COLO668 (cell line): ENCODE results near the gene ITGA1.
"Not testable (repeated sequence)": the region's sequence is repeated elsewhere in the genome, so short reads cannot be mapped to it uniquely, and the experiment has no call there.

Experiments used
- DNase-seq: peaks from one replicate; lab custom pipeline; 2025; ENCODE audit not compliant: unreplicated experiment; lab: John Stamatoyannopoulos, UW

ITGA1 gene

DNA sequence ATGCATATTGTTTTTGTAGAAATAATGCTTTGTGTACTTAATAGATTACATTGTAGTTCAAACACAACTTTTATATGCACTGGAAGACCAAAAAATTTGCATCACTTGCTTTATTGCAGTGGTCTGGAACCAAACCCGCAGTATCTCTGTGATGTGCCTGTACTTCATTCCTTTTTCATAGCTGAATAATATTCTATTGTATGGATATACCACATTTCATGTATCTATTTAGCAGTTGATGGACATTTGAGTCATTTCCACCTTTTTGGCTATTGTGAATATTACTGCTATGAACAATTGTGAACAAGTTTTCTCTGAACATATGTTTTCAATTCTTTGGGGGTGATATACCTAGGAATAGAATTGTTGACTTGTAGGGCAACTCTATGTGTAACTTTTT, 40.1 kb downstream of the ITGA1 start:
- DNase-seq: no peak

DNA sequence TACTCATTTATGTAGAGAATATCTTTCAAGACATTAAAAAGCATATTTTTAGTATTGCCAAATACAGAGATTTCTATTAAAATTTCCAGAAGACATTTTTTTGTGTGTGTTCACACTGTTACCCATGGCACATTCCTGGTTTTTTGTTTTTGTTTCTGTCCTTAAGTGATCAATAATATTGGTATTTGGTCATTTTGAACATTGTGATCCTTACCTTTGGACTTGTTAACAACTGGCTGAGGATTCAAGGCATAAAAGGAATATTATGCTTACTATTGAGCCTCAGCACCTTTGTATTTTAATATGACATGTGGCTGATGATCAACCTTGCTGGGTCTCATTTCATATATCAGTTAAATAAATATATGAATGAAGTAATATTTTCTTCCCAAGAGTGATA, 41.9 kb downstream of the ITGA1 start:
- no peak for DNase-seq

DNA sequence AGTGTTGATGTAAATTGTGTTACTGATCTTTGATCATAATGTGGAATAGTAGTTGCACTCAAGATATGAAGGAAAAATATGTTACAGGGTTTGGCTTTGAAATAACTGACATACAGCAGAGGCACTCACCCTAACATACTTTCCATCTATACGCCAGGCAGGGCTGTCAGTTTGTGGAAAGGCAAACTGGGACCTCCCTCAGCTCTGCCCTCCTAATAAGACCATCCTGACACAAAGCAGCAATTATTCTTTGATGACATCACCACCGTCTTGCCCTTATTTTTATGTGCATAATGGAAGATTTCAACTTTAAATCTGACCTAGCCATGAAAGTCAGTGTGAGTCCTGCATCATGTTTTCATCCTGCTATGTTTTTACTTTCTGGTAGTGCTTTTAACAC, 42.9 kb downstream of the ITGA1 start:
- DNase-seq: no peak

DNA sequence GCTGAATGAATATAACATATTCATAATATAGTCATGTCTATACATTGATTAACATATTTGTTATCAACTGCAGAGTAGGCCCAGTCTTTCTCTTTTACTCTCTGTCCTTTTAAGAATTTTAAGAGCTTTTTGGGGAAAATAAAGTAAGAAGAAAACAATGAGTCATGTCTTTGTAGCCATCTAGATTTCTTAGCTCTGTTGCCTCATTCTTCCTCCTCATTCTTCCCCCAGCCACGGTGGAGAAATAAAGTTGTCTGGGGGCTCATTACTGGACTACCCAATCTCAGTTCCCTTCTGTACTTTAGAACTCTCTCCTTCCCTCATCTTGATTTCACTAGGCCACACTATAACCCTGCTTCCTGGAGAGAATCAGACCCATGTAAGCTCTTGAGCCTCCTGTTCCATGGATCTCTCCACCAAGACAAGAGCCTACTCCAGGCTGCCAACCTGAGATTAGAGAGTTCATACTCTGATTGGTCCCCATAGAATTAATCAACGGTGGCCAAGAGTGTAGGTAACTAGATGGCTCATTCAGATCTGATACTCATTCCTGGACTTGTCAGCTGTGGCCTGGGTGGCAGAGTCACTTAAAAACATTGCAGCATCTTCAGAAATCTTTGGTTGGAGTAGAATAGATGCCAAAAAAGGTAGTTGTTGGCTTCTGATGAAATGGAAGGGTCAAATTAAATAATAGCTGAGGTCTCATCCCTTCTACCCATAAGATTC, 44.2 kb downstream of the ITGA1 start:
- no peak for DNase-seq

DNA sequence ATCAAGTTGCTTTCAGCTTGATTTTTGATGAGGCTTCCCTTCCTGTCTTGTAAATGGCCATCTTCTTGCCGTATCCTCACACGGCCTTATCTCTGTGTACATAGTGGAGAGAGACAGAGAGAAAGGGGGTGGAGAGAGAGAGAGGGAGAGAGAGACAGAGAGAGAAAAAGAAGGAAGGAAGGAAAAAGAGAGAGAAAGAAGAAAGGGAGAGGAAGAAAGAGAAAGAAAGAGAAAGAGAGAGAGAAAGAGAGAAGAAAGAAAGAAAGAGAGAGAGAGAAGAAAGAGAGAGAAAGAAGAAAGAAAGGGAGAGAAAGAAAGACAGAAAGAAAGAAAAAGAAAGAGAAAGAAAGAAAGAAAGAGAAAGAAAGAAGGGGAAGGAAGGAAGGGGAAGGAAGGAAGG, 46.6 kb downstream of the ITGA1 start:
- DNase-seq: no peak

DNA sequence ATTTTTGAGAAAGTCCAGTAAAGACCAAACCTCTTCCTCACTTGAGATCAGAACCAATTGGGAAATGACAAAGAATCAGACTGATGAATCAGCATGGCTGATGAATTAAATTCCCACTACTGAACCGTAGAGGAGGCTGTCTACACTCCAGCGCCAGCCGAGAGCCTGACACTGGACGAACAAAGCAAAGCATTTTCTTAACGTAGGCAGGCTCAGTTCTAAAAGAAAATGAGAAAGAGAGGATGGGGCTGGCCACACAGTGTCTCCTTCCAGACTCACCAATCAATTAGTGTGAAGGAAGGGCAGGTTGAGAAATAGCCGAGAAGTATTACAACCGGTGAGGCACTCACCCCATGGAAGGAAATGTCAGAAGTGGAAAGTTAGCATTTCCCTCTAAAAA, 49.4 kb downstream of the ITGA1 start:
- DNase-seq: no peak

DNA sequence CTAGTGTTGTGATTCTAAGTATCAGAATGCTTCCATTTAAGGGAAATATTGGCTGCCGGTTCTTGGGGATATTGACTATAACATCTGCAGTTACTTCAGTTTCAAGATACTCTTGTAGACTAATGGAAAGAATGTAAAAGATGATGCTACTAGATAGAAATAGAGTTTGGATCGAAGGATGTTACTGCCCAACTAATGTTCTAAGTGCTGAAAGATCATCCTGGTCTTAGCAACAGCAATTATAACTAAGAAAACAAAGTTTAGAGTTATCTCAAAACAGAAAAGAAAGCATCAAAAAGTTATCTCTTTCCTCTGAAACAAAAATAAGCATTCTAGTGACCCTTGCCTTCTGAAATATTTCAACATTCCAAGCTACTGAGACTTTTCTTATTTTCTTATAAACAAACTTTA, 49.9 kb downstream of the ITGA1 start:
- DNase-seq: no peak

DNA sequence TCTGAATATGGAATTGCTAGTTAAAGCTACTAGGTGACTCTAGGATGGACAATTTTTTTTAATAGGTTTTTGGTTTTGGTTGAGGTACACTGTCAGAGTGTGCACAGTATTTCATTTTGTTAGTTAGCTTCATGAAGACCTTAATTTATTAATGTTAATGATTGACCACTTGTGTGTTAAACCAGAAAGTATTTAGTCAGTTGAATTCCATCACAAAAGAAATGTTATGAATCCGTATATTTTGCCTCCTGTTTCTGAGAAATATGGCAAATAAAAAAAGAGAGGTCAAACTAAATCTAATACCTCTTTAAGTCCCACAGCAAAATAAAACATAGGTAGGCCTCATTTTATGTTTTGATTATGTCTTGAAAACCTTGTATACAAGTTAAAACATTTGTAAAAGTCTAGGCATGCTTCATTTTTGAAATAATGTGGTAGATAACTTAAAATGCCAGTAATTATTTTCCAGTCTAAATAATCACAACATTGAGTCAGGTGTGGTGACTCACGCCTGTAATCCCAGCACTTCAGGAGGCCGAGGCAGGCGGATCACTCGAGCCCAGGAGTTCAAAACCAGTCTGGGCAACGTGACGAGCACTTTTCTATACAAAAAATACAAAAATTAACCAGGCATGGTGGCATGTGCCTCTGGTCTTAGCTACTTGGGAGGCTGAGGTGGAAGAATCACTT, 50.8 kb downstream of the ITGA1 start:
- DNase-seq: no peak

DNA sequence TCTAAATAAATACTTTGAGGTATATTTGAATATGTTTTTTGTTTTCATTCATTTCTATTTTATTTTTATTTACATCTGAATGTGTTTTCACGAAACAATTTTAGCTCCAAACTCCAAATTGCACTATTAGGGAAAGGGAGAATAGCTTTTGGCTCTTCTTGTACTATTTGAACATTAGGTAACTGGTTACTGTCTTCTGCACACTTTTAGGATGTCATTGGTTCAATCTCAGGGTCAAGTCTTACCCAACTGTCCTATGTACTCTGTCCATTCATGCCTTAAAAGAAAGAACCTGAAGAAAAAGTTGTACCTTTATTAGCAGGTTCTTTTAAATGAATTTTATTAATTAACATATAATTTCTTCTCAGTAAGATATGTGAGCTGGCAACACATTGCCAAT, 51.6 kb downstream of the ITGA1 start:
- DNase-seq: no peak

DNA sequence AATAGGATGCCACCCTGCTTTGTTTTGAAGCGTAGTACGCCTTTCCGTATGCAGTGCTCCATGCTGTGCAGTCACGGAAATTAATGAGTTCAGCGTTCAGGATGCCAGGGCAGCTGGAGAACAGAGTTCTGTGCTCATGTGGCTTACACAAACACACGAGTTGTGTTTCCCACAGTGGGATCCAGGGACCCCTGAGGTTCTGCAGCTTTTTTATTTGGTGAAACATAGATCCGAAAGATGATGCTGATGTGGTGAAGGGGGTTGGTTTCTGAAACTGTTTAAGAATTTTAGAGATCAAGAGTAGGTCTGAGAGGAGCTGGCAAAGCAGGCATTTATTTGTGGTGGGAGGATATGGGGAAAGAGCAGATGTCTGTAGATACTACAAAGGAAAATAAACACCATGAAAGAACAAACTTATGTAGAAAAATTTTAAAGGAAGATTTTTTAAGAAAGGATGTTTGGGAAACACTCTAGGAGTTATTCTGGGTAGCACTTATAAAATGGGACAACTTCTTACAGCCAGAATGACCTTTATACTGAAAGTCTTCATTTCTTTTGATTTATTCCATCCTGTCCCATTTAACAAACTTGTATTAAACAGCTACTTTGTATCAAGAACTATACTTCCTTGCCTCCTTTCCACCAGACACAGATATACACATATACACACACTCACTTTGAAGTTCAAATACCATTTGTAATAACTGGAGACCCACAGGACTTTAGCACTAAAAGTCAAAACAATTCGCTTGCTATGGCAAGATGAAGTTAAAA, 52.7 kb downstream of the ITGA1 start:
- DNase-seq: no peak

DNA sequence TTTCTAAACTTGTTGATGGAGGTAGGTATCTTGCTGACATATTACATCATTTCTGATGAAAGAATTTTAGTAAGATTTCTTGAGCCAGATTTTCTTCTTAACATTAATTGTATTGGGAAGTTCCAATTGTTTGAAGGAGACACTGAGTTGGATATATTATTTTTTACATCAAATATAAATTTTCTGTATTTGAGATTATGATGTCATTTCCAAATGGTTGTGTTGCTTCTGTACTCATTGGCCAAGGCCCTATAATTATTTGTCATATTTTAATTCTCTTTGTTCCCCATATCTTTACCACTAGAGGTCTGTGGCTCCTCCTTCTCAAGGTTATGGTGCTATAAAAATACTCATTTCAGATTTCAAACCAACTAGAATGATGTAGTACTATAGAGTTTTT, 53.4 kb downstream of the ITGA1 start:
- no peak for DNase-seq

DNA sequence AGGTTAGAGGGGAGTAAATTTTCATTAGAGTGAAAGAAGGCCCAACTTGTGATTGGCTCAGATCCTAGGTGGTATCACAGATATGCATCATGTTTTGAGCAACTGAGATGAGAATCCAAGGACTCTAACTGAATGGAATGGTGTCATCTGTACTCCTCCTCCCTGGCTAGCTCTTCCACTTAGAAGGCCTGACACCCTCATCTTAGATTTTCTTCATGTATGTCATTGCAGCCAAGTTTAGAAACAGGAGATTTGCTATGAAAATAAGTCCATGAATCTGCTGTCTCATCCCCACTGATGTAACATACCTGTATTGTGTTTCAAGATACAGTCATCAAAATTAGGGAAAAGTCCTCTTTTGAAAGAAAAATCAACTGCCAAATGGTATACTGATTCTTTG, 54.4 kb downstream of the ITGA1 start:
- no peak for DNase-seq

DNA sequence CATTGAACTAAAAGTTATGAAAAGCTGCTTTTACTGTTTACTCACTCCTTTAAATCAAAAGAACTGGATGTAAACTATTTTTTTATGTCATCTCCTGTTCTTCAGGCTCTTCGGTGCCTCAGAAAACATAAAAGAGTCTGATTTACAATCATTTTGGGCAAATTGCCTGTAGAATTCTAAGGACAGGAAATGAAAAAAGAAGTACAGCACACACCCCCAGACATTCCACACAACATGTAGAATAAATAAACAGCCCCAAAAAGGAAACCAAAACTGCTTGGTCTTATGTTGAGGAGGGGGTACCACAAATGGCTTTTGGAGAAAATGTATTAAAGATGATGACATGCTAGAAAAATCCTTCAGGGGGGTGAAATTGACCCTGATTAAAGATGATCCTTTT, 57.2 kb downstream of the ITGA1 start:
- DNase-seq: no peak

DNA sequence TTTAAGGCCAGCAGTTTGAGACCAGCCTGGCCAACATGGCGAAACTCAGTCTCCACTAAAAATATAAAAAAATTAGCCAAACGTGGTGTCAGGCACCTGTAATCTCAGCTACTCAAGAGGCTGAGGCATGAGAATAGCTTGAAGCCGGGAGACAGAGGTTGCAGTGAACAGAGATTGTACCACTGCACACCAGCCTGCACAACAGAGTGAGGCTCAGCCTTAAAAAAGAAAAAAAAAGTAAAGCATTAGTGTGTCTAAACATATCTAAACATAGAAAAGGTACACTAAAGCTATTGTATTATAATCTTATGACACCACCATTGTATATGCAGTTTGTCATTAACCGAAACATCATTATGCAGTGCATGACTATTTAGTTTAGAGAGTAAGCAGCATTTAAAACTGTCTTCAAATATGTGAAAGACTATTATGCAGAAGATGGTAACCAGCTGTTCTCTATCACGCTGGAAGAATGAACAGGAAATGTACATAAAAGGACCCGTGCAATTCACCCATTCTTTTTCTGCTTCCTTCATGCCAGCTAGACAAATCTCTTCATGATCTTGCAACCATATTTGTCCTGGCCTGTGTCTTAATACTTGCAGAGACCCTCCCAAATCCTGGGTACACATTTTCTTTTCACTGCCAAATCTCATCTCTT, 58.6 kb downstream of the ITGA1 start:
- no peak for DNase-seq

DNA sequence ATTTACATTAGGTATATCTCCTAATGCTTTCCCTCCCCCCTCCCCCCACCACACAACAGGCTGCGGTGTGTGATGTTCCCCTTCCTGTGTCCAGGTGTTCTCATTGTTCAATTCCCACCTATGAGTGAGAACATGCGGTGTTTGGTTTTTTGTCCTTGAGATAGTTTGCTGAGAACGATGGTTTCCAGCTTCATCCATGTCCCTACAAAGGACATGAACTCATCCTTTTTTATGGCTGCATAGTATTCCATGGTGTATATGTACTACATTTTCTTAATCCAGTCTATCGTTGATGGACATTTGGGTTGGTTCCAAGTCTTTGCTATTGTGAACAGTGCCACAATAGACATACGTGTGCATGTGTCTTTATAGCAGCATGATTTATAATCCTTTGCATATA, 61.0 kb downstream of the ITGA1 start:
- DNase-seq: not testable (repeated sequence)

DNA sequence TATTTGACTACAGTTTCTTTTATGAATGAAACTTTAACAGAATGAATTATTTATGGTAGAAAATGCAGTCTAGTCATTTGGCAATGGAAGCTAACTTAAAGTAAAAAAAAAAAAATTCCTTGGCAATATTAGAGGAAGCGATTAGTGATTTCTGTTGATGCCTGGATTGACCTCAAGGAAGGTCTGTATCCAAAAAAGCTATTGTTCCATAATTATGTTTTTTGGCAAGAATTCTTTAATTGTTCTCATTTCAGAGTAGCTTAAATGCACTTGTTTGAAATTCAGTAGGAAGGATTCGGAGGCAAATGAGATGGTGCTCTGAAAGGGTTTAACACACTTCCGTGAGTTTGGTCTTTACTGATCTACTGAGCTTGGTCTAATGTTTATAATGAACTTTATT, 61.8 kb downstream of the ITGA1 start:
- no peak for DNase-seq

DNA sequence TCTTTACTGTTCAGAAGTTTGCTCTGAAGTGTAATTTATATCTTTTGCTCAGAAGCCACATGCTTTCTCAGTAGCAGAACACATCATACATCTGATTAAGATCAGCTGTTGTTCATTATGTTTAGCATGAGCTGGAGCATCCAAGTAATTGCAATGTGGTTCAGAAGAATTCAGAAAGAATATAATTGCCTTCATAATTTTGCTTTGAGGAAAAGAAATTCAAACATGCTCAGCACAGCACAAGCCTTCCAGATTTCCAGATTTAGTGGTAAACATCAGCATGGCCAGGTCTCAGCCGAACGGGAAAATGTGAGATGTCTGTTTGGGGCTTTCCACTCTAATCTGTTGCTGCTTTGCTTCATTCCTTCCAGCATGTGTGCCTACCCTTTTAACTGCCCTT, 65.9 kb downstream of the ITGA1 start:
- no peak for DNase-seq

DNA sequence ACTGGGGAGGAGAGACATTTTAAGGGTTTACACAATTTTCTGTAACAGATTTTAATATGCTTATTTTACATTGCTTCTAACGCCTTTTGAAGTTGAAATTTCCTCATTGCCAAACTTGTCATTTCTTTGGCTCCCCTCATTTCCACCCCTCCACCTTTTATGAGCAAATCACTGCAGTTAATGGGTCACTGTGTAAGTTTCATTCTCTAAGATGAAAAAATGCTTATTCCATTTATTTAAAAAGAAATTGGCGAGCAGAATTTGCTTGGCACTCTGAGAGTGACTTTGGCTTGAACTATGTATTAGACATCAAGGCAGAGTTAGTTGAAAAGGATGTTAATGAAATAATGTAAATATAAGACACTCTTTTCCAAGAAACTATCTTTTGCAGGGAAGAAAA, 66.6 kb downstream of the ITGA1 start:
- DNase-seq: no peak

DNA sequence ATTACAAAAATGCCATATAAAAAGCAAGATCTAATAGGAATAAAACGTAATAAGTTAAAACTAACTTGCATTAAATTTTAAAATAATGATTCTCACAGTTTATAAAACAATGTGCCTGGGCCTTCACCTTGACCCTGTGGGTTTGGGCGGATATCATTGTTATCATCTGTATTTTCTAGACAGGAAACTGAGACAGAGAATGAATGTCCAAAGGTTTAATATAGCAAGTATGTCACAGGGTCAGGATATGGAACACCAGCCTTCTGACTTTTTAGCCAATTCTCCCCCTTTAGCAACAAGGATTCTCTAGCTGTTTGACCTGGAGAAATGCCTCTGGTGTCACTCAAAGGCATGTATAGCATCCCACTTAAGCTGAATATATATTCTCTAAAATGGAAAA, 67.2 kb downstream of the ITGA1 start:
- DNase-seq: no peak

DNA sequence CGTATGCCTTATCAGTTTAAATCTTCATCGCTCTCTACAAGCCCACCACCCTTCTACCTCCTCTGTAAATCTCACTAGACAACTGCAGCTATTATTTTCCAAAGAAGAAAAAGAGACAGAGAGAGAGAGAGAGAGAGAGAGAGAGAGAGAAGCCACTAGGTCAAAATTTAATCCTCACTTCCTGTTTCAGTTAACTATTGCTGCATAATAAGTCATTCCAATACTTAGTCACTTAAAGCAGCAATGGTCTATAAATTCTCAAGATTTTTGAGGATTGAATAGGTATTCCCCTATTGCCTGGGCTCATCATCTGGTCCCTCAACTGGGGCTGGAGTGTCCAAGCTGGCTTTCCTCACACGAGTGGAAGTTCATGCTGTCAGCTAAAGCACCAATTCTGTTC, 68.8 kb downstream of the ITGA1 start:
- no peak for DNase-seq

DNA sequence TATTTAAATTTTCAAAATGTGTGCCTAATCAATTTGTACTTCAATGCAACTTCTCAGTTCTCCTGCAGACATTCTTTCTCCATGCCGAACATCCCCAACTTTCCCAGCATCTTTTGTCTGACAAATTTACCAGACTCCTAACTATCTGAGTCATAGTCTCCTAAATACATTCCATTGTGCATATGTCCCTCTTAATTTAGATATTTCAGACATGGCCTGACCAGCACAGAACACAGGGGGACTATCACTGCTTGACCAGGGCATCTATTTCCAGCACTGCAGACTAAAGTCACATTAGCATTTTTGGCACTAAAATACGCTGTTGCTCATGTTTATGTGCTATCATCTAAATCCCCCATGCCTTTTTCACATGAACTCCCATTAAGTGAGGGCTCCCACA, 71.9 kb downstream of the ITGA1 start:
- no peak for DNase-seq

DNA sequence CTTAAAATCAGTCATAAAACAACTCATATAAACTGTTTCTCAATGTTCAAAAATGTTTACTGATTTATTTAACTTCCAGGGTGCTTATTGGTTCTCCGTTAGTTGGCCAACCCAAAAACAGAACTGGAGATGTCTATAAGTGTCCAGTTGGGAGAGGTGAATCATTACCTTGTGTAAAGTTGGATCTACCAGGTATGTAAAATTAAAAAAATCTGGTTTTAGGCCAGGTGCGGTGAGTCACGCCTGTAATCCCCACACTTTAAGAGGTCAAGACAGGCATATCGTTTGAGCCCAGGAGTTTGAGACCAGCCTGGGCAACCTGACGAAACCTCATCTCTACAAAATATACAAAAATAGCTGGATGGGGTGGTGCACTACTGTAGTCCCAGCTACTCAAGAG, 73.7 kb downstream of the ITGA1 start:
- DNase-seq: no peak
